HepG2 (cell line): ENCODE measurements around the gene HRC. TPM values are rescaled to one million over a fixed set of nuclear protein-coding genes. Genes with fewer than 3 reads are reported as not detected.

Experiments used
- DZIP1 ChIP-seq: sonication (generic); formaldehyde crosslinking; IDR thresholded peaks from 2 replicates; pipeline ENCODE4 v1.5.0; 2020; ENCODE audit warnings: mild to moderate bottlenecking, missing genetic modification reagents
- ELF3 ChIP-seq: IDR thresholded peaks from 2 replicates; pipeline ENCODE4 v1.6.1; 2016; ENCODE audit warnings: missing genetic modification reagents, missing compliant biosample characterization
- FOXA3 ChIP-seq: IDR thresholded peaks from 2 replicates; pipeline ENCODE4 v1.6.1; 2016; ENCODE audit warnings: missing genetic modification reagents, missing compliant biosample characterization
- HNRNPUL1 ChIP-seq: fragments of 200-400 bp; formaldehyde crosslinking; IDR thresholded peaks from 2 replicates; pipeline ENCODE4 v1.6.1; 2017; ENCODE audit warnings: low read depth, mild to moderate bottlenecking, low read length, moderate library complexity
- MAFK ChIP-seq, 2 experiments: IDR thresholded peaks in 1 of 2; conservative IDR thresholded peaks in 1 of 2; 2 replicates each; pipeline ENCODE4 v1.6.1; 2011; ENCODE audit warnings: improper control_type of control experiment in 2 of 2, low read length in 2 of 2
- PAXIP1 ChIP-seq: sonication (generic); formaldehyde crosslinking; conservative IDR thresholded peaks from 2 replicates; pipeline ENCODE4 v1.4.0; 2020; ENCODE audit warnings: mild to moderate bottlenecking, missing genetic modification reagents, moderate library complexity
- PBX2 ChIP-seq: IDR thresholded peaks from 2 replicates; pipeline ENCODE4 v1.6.1; 2016; ENCODE audit warnings: control low read depth
- RFXAP ChIP-seq: sonication (generic); formaldehyde crosslinking; IDR thresholded peaks from 2 replicates; pipeline ENCODE4 v1.4.0; 2020; ENCODE audit warnings: missing genetic modification reagents, borderline replicate concordance
- RXRB ChIP-seq: IDR thresholded peaks from 2 replicates; pipeline ENCODE4 v1.6.1; 2016; ENCODE audit warnings: borderline replicate concordance, missing genetic modification reagents, missing compliant biosample characterization
- SP140L ChIP-seq: sonication (generic); formaldehyde crosslinking; IDR thresholded peaks from 2 replicates; pipeline ENCODE4 v1.4.0; 2020; ENCODE audit warnings: missing genetic modification reagents, borderline replicate concordance
- THAP9 ChIP-seq: sonication (generic); formaldehyde crosslinking; IDR thresholded peaks from 2 replicates; pipeline ENCODE4; 2020; ENCODE audit warnings: missing genetic modification reagents, mild to moderate bottlenecking, borderline replicate concordance
- ZGPAT ChIP-seq: IDR thresholded peaks from 2 replicates; pipeline ENCODE4 v1.6.1; 2016; ENCODE audit warnings: mild to moderate bottlenecking
- ZIK1 ChIP-seq: sonication (generic); formaldehyde crosslinking; IDR thresholded peaks from 2 replicates; pipeline ENCODE4 v1.5.0; 2020; ENCODE audit warnings: mild to moderate bottlenecking, low read depth, missing genetic modification reagents, borderline replicate concordance
- ZNF34 ChIP-seq: sonication (generic); formaldehyde crosslinking; IDR thresholded peaks from 2 replicates; pipeline ENCODE4 v1.4.0; 2020; ENCODE audit warnings: mild to moderate bottlenecking, missing genetic modification reagents, borderline replicate concordance
- ZNF776 ChIP-seq: sonication (generic); formaldehyde crosslinking; IDR thresholded peaks from 2 replicates; pipeline ENCODE4 v1.4.0; 2020; ENCODE audit warnings: mild to moderate bottlenecking, missing genetic modification reagents
- ZNF879 ChIP-seq: sonication (generic); formaldehyde crosslinking; IDR thresholded peaks from 2 replicates; pipeline ENCODE4 v1.8.1; 2023; ENCODE audit warnings: missing genetic modification reagents
- polyA plus RNA-seq, 8 experiments: library from polyadenylated mRNA; depleted of rRNA in 3 of 8; stranded (reverse) in 7 of 8; unstranded in 1 of 8; fragments of >200 nt; fragmentation: Illumina TruSeq in 4 of 8; extraction: Trizol in 4 of 8; gene quantifications; 2 replicates each; pipeline versions ENCODE4 v1.2.1 to v1.2.3, GENCODE V29; 2011 to 2016; ENCODE audit warnings: low read depth in 4 of 8, missing spikeins in 1 of 8, mixed read lengths in 1 of 8; ENCODE audit not compliant: insufficient read depth in 1 of 8
- total RNA-seq, 5 experiments: library from RNA; depleted of rRNA; stranded (reverse); fragments of >200 nt; fragmentation: Illumina TruSeq; extraction: Trizol; gene quantifications; 2 replicates each; pipeline ENCODE4 v1.2.3, GENCODE V29; 2016; ENCODE audit warnings: low read depth in 1 of 5

The HRC gene
- total and polyA plus RNA-seq, 2 of the 13 experiments (the other 11 are each of a cell fraction or from before 2014, with no cell fraction given) = 3.6 to 15.4 TPM

GRCh38 chr19:49186108-49186507 is 30.9 kb upstream of the HRC start (continued):
- no peak for TF ChIP-seq MAFK (conservative IDR thresholded peaks at IDR 0.05 in 1 of 2, IDR thresholded peaks at IDR 0.05 in 1 of 2; ENCODE audit: low read length in 2 of 2)
- no peak for TF ChIP-seq SP140L (CRISPR knock-in tag)
- TF ChIP-seq ELF3 (CRISPR knock-in tag) = peak; percentile 99
- no peak for TF ChIP-seq RFXAP
- no peak for TF ChIP-seq DZIP1 (CRISPR knock-in tag)
- TF ChIP-seq ZGPAT (CRISPR knock-in tag) = 0 out of 2 replicates have a peak, but pooled peaks have one; percentile 34
- TF ChIP-seq HNRNPUL1 = no peak
- TF ChIP-seq RXRB (CRISPR knock-in tag) = peak; percentile 54; the same call in 1 of the 2 replicates
- no peak for TF ChIP-seq ZNF776 (CRISPR knock-in tag)
- TF ChIP-seq PAXIP1 (CRISPR knock-in tag) = peak; percentile 83
- no peak for TF ChIP-seq PBX2 (CRISPR knock-in tag)
- peak; percentile 86 for TF ChIP-seq FOXA3 (CRISPR knock-in tag)
- TF ChIP-seq ZNF34 (CRISPR knock-in tag) = no peak
- no peak for TF ChIP-seq ZNF879 (CRISPR knock-in tag)
- no peak for TF ChIP-seq ZIK1
- TF ChIP-seq THAP9 = no peak
